HFFc6 (cell line): ENCODE measurements around the gene IL31RA. TPM values are rescaled to one million over a fixed set of nuclear protein-coding genes. Genes with fewer than 3 reads are reported as not detected.

Experiments
- DNase-seq: peaks from one replicate; pipeline ENCODE4 v3.0.0-alpha.2; 2018
- H3K27ac Mint-ChIP-seq: 2 replicates; pipeline ENCODE4 v1.8.0; 2020; ENCODE audit warnings: mild to moderate bottlenecking, mixed read lengths
- H3K27me3 Mint-ChIP-seq: 2 replicates; pipeline ENCODE4 v1.8.0; 2021; ENCODE audit warnings: mild to moderate bottlenecking, moderate library complexity, mixed read lengths; ENCODE audit not compliant: insufficient read depth
- H3K36me3 Mint-ChIP-seq: 2 replicates; pipeline ENCODE4 v1.8.0; 2021; ENCODE audit warnings: low read depth, mixed read lengths
- H3K4me1 Mint-ChIP-seq: 2 replicates; pipeline ENCODE4 v1.8.0; 2020; ENCODE audit warnings: low read depth, mixed read lengths
- H3K4me3 Mint-ChIP-seq: 2 replicates; pipeline ENCODE4 v1.8.0; 2020; ENCODE audit warnings: mild to moderate bottlenecking, moderate library complexity, mixed read lengths
- H3K9me3 Mint-ChIP-seq: 2 replicates; pipeline ENCODE4 v1.8.0; 2020; ENCODE audit warnings: mild to moderate bottlenecking, mixed read lengths
- CTCF ChIP-seq: fragments of 200-600 bp; sonication (generic); IDR thresholded peaks from 2 replicates; pipeline ENCODE4 v1.5.0; 2021; ENCODE audit warnings: antibody characterized with exemption, mild to moderate bottlenecking
- total RNA-seq, 6 experiments: library from RNA; stranded (reverse); fragmentation: NEBNext Ultra II Directional; extraction: Animal tissue kit (Norgen Biotek cat#: 25700); gene quantifications; 2 replicates in 1 of 6; 3 replicates in 5 of 6; pipeline ENCODE4 v1.2.3, GENCODE V29; 2021

The IL31RA gene
- total RNA-seq, 6 experiments from 2014 or later = 0.12 to 0.26 (median 0.19) TPM; not detected in 2

- H3K9me3 Mint-ChIP-seq = no peaks in the 10 kb centered on the region
- H3K36me3 Mint-ChIP-seq = no peaks in the 10 kb centered on the region
- no peak overlapping the region for H3K4me3 Mint-ChIP-seq
- peaks cover 64% of the 10 kb centered on the region for H3K4me1 Mint-ChIP-seq
- no peak for DNase-seq
- TF ChIP-seq CTCF = no peak
- H3K27me3 Mint-ChIP-seq = 0 out of 2 replicates have a peak, but pooled peaks cover 2% of the 10 kb centered on the region
- H3K27ac Mint-ChIP-seq = peak overlapping the region; percentile 6
These were observed 2.0 kb downstream of the IL31RA start for GRCh38 chr5:55853041-55853670.

GRCh38 chr5:55853818-55854217 lies 2.7 kb downstream of the IL31RA start:
- H3K4me3 Mint-ChIP-seq = no peak overlapping the region
- H3K36me3 Mint-ChIP-seq = no peaks in the 10 kb centered on the region
- no peak for TF ChIP-seq CTCF
- peaks cover 2% of the 10 kb centered on the region; the same call in 1 of the 2 replicates for H3K27me3 Mint-ChIP-seq
- H3K4me1 Mint-ChIP-seq = peaks cover 59% of the 10 kb centered on the region
- H3K9me3 Mint-ChIP-seq = no peaks in the 10 kb centered on the region
- DNase-seq = peak; percentile 32
- H3K27ac Mint-ChIP-seq = no peak overlapping the region

- Mint-ChIP-seq H3K9me3 (no peaks in the 10 kb centered on the region), H3K4me3 (no peak overlapping the region), H3K27me3 (peaks cover 2% of the 10 kb centered on the region), H3K36me3 (no peaks in the 10 kb centered on the region), H3K27ac (no peak overlapping the region), H3K4me1 (peaks cover 45% of the 10 kb centered on the region)
- TF ChIP-seq CTCF = no peak
- no peak for DNase-seq
These were observed 4.4 kb downstream of the IL31RA start for GRCh38 chr5:55855509-55855908.

- H3K9me3 Mint-ChIP-seq = no peaks in the 10 kb centered on the region
- H3K27ac Mint-ChIP-seq = no peak overlapping the region
- H3K27me3 Mint-ChIP-seq = no peaks in the 10 kb centered on the region; the same call in none of the 2 replicates
- no peak for TF ChIP-seq CTCF
- H3K36me3 Mint-ChIP-seq = no peaks in the 10 kb centered on the region
- no peak for DNase-seq
- H3K4me1 Mint-ChIP-seq = peaks cover 33% of the 10 kb centered on the region
- H3K4me3 Mint-ChIP-seq = no peak overlapping the region
These were observed 5.5 kb downstream of the IL31RA start for GRCh38 chr5:55856516-55857246.

GRCh38 chr5:55857247-55857640 lies 6.1 kb downstream of the IL31RA start:
- Mint-ChIP-seq H3K4me3 (no peak overlapping the region), H3K4me1 (peaks cover 29% of the 10 kb centered on the region), H3K36me3 (no peaks in the 10 kb centered on the region), H3K27me3 (no peaks in the 10 kb centered on the region; the same call in none of the 2 replicates), H3K9me3 (no peaks in the 10 kb centered on the region), H3K27ac (no peak overlapping the region)
- no peak for TF ChIP-seq CTCF
- no peak for DNase-seq
